CD4-positive, alpha-beta T cell treated with Interleukin-4 for 1 hour (primary cell): ENCODE measurements around the gene SRRM2.

Experiments used
- DNase-seq, 2 donors: peaks; one replicate each; pipeline ENCODE4 v3.0.0-alpha.2; 2020 to 2022

The SRRM2 gene

DNA sequence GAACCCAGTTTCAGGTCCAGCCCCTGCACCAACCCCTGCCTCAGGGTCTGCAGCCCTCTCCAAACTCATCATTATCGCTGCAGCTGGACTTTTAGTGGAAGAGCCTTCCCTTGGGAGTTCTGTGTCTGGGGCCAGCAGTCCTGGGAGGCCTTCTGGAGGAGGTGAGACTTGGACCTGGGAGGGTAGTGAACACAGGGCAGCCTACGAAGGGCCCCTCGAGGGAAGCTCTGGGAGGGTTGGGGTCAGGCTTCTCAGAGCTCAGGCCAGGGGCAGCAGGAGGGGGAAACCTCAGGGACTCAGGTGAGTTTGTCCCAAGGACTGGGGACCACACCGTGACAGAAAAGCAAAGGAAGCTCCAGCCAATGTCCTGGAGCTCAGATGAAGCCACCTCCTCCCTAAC is 11.3 kb upstream of the SRRM2 start:
- DNase-seq = no peak

DNA sequence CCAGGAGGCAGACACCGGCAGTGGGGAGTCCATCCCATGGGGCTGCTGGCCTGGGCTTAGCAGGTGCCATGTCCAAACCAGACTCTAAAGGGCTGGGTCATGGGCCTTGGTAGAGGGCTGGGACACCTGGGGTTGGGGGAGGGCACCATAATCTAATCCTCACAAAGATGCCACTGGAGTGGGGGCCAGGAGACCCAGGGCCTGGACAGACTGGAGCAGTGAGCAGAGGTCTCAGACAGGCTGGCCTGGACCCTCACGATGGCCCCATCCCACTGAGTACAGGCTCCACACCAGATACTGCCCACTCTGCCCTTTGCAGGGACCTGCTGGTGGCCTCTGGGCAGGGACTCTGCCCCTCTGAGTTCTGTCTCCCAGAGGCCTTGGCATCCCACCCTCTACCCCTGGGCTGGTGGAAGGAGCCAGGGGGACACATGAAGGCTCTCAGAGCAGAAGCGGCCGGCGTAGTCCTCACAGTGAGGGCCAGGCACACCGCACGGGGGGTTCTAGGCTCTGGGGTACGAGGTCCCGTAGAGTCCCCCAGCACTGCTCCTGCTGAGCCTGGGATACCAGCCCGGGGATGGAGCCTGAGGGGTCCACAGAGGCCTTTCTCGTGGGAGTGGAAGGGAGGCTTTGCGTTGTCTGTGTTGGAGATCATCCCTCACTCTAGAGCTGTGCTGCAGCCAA is 10.0 kb upstream of the SRRM2 start:
- no peak for DNase-seq

DNA sequence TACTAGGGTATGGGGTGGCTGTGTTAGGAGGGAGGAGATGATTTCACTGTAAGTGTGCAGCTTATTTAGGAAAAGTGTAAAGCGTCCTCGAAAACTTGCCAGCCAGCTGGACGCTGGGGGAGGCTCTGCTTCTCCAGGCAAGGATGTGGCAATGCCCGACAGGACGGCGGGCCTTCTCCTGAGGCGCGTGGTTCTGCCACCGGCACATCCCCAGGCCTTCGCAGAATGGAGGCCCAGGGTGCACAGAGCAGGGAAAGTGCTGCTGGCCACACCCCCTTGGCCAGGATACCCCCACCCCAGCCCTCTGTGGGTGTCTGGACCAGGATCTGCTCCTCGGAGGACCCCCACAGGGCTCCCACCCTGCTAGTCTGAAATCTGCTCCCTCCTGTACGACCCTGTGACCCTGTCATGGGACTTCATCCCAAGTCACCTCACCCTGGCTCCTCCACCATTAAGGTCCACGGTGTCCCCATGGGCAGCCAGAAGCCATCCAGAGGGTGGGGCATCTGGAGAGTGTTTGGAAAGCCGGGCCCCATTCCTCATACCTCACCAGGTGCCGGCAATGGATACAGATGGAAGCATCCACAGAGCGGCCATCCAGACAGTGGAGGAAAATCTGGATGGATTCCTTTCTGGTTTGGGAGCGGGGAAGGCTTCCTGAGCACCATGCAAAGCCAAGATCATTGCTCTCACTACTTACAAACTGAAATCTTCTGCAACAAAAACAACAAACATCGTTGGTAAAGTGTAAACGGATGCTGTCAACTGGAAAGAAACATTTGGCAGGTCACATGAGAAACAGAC is 9.2 kb upstream of the SRRM2 start:
- no peak for DNase-seq

DNA sequence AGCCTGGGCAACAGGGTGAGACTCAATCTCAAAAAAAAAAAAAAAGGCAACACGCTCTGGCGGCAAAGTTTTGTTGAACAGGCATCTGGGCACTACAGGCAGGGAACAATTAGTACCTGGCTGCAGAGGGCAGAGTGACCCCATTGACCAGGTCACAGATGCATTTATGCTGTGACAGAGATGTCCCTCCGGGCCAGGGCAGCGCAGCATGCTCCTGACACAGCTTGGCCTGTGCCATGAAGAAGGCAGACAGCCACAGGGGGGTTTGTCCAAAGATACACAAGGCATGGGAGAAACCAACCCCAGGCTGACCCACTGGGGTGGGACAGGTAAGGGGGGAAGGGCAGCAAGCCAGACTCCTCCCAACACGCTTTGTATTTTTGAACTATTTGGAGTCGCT is 7.7 kb upstream of the SRRM2 start:
- DNase-seq = no peak

DNA sequence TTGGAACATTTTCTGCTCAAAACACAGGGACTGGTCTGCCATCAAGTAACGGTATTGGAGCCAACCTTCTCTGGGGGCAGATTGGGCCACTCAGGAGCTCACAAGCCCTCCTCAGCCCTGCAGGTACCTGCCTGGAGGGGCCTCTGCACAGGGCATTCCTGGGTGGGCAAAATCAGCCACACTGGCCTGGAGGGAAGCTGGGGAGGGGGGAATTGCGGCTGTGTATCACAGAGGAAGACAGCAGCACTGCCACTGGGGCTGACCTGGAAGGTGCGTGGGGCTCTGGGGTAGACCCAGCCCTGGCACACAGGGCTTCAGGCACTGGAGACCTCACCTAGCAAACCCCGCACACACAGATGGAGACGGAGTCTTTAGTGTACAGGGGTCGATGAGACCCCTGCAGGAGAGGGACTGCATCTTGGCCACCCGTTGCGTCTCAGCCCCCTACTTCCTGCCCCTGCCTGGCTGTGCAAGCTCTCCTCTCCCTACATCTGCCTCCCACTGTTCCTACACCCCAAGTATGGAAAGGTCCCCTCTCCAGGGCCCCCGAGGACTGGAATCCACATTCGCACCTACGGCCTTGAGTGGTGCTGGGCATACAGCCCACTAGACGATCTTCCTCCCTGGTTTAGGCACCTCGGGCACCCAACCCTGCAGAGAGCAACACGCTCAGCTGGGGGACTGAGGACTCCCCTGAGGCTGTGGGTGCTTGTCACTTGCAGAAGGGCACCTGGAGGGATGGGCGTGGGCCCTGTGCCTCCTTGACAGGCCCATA is 7.1 kb upstream of the SRRM2 start:
- no peak for DNase-seq

DNA sequence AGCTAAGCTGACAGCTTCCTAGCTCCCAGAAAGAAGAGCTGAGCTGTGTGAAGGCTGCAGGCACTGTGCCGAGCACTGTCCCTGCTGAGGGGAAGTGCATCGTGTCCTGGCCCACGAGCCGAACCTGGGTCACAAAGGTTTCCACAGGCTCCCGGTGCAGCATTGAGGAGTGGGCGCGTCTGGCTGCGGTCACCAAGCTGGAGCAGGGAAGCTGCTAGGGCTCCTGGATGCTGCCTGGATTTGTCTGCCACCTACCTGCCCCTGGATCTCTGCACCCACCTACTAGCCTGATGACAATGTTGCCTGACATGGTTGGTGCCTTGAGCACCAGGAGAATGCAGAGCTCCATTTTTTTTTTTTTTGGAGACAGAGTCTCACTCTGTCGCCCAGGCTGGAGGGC is 6.5 kb upstream of the SRRM2 start:
- no peak for DNase-seq

DNA sequence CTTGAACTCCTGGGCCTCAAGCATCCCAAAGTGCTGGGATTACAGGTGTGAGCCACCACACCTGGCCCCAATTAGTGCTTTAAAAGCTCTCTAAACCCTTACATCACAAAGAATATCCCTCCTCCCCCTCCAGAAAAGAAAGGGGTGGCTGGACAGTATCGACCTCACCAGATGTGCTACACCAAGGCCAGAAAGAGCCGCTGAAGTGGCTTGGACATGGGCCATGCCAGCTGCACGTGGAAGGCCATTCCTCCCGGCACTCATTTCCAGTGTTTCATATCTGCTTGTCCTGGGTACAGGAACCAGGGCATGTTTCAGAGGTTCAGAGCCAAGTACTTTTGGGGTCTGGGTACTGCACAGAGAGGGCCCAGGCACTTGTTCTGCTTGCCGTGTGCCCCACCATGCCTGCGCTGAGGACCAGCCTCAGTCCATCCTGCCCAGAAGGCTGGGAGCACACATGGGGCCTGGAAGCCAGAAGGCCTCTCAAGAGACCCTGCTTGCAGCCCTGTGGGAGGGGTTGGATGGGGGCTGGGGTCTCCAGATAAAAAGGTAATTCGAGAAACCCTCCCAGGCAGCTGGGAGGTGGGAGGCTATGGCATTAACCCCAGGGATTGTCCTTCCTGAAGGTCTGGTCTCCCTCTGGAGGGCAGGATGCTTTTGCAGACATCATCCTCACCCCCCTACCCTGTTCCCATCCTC is 3.5 kb upstream of the SRRM2 start:
- DNase-seq = no peak

DNA sequence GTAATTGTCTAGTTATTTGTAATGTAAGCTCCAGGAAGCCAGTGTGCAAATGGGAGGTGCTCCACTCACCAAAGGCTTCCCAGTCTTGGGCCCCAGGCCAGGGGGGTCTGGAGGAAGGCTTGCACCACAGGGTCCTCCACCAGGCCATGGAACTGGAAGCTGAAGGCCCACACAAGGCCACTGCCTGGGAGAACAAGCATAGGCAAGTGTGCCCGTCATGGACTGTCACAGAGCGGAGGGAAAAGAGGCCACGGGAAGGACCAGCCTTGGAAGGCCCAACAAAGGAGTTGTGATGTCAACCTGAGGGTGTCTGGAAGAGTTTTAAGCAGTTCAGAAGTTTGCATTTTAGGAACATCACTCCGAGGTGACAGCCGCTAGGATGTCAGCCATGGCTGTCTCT is 3.0 kb upstream of the SRRM2 start:
- DNase-seq = no peak

DNA sequence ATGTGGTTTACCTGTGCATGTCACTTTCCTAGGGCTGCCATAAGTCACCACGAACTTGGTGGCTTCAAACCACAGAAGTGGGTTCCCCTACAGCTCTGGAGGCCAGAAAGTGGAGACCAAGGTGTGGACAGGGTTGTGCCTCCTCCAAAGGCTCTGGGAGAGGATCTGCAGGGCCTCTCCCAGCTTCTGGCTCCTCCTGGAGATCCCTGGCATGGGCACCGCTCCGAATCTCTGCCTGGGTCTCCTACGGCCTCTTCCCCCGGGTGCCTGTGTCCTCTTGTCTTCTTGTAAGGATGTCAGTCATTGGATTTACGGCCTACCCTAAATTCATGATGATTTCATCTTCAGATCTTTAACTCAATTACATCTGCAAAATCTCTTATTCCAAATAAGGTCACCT is 2.5 kb upstream of the SRRM2 start:
- DNase-seq = no peak

DNA sequence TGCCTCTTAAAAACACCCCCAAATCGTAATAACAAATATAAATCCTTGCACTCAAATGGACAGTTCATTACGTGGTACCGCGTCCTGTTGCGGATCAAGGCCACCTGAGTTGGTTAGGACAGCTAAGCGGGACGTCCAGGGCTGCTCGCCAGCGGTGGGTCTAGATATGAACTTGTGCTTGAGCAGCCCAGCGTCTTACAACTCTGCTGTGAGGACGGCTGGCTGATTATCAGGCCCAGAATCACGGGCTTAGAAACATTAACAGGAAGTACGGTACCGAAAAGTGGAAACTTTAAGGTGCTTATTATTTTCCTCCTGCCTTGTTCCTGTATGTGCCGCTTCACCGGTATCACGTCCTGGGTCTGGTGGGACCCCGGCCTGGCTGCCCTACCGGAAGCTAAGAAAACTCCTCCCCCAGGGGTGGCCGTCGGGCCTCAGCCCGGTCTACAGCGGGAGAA is 832 bp upstream of the SRRM2 start:
- no peak for DNase-seq

DNA sequence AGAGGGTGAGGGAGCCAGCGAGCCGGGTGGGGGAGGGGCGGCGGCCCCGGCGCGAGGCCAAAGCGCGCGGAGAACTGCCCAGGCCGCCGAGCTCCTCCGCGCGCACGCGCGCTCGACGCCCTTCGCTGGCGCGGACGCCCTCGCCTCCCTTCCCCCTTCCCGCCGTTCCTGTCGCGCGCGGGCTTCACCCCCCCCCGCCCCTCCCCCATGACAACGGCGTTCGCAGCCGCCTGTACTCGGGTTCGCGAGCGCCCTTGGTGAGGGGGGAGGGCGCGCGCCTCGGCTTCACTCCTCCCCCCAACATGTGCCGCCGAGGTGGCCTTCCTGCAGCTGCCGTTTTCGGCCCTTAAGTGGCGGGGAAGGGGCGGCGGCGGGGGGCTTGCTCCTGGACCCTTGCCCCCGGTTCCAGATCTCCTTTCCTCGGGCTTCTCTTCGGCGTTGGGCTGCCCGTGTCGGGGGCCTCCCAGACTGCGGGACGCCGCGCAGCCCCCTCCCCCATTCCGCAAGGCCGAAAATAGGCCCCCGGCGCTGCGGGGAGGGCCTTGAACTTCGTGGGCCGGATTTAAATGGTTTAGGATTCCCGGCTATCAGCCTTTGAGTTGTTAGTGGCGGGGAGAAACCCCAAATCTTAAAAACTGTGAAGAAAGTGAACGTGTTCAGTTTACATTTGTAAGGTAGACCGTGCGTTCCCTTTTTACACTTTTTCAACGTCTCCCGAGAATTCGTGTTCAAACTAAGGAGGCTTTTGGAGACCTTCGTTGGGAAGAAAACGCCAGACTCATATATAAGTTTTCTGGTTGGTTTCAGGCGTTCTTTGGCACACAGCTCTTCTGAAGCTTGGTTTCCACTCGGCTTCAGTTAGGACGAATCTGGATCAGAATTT is 653 bp downstream of the SRRM2 start:
- DNase-seq = peak; percentile 39 to 77

DNA sequence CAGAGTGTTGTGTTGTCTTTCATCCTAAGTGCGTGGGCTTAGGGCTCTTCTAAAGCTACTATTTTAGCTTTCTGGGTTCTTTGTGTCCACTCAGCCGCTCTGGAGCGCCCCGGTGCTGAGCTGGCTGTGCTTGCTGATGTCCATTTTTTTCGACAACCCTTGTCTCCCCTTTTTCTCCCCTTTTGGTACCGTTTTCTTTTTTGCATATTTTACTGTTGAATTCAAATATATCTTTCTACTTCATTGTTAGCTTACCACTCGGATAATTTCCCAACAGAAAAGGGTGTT is 1.2 kb downstream of the SRRM2 start:
- no peak for DNase-seq

DNA sequence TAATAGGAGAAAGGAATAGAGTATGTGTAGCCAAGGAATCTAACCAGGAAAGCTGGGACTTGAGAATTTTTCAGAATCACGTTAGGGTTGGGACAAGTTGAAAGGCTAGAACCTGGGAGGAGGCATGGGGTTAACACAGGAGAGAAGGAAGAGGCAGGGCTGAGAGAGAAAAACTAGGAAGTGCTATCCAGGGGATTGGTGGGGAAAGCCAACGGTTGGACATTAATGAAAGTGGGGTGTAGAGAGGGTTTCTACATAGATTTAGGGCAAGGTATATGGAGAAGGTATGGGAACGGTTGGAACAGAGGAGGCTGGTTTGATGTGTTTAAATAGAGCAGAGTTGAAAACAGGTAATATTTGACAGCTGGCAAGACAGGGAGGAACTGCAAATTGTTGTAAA is 2.7 kb downstream of the SRRM2 start:
- no peak for DNase-seq

DNA sequence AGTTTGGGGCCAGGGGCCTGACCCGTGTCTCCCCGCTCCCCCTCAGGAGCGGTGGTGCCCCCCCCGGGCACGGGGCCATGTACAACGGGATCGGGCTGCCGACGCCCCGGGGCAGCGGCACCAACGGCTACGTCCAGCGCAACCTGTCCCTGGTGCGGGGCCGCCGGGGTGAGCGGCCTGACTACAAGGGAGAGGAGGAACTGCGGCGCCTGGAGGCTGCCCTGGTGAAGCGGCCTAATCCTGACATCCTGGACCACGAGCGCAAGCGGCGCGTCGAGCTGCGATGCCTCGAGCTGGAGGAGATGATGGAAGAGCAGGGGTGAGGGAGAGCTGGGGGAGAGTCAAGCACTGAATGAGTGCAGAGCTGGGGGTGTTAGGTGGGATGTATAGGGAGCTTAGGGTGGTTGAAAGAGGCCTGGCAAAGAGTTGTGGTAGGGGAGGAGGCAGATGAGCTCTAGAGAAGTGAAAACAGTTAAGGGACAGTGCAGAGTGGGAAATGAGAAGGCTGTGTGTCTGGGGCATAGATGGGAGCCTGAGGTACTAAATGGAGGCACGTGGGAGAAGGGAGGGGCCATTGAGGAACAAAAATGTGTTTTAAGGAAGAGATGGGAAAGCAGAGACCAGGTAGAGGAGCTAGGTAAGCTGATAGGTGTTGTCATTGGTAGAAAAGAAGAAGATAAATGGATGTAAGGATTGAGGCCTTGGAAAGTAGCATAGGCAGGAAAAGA is 4.0 kb downstream of the SRRM2 start:
- DNase-seq = no peak

DNA sequence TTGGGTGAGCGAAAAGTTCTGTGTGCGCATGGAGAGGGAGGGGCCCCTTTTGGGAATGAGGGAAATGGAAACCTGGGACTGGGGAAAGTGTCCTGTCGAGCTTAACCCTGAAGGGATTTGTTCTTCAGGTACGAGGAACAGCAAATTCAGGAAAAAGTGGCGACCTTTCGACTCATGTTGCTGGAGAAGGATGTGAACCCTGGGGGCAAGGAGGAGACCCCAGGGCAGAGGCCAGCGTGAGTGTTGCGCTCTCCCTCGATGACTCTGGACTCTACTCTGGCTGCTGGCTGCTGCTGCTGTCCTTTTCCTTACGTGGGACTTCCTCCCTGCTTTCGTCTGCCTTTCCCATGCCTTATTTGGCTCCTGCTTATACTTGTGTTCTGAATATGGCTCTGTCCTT is 4.9 kb downstream of the SRRM2 start:
- no peak for DNase-seq

DNA sequence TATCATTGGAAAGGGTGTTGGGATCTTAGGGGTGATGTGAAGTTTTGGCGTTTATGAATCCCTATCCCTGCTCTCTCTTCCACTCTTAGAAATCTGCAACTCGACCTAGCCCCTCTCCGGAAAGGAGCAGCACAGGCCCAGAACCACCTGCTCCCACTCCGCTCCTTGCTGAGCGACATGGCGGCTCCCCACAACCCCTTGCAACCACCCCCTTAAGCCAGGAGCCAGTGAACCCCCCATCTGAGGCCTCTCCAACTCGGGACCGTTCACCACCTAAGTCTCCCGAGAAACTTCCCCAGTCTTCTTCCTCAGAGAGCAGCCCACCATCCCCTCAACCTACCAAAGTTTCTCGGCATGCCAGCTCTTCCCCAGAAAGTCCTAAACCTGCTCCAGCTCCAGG is 9.0 kb downstream of the SRRM2 start:
- DNase-seq = no peak

DNA sequence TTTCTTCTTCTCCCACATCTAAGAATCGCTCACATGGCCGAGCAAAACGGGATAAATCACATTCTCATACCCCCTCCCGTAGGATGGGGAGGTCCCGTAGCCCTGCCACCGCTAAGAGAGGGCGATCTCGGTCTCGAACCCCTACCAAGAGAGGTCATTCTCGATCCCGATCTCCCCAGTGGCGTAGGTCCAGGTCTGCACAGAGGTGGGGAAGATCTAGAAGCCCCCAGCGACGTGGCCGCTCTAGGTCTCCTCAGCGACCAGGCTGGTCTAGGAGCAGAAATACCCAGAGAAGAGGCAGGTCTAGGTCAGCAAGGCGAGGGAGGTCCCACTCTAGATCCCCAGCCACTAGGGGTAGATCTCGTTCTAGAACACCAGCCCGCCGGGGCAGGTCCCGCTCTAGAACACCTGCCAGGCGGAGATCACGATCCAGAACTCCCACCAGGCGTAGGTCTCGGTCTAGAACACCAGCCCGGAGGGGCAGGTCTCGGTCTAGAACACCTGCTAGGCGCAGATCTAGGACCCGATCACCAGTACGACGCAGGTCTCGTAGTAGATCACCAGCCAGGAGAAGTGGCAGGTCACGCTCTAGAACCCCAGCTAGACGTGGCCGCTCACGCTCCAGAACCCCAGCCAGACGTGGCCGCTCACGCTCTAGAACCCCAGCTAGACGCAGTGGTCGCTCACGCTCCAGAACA is 9.6 kb downstream of the SRRM2 start:
- no peak for DNase-seq

DNA sequence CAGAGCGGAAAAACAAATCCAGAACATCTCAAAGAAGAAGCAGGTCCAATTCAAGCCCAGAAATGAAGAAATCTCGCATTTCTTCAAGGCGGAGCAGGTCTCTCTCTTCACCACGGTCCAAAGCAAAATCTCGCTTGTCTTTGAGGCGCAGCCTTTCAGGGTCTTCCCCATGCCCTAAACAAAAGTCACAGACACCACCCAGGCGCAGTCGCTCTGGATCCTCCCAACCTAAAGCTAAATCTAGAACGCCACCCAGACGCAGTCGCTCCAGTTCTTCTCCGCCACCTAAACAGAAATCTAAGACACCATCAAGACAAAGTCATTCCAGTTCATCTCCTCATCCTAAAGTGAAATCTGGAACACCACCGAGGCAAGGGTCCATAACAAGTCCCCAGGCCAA is 10.3 kb downstream of the SRRM2 start:
- no peak for DNase-seq

DNA sequence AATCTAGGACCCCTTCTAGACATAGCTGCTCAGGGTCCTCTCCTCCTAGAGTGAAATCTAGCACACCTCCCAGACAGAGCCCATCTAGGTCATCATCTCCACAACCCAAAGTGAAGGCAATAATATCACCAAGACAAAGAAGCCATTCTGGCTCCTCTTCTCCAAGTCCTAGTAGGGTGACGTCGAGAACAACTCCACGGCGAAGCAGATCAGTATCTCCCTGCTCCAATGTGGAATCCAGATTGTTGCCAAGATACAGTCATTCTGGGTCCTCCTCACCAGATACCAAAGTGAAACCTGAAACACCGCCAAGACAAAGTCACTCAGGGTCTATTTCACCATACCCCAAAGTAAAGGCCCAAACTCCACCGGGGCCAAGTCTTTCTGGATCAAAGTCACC is 10.7 kb downstream of the SRRM2 start:
- DNase-seq = no peak

DNA sequence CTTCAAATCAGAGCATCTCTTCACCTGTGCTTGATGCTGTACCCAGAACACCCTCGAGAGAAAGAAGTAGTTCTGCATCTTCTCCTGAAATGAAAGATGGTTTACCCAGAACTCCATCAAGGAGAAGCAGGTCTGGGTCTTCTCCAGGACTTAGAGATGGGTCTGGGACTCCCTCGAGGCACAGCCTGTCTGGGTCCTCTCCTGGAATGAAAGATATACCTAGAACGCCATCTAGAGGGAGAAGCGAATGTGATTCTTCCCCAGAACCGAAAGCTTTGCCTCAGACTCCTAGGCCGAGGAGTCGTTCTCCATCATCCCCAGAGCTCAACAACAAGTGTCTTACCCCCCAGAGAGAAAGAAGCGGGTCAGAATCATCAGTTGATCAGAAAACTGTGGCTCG is 12.3 kb downstream of the SRRM2 start:
- no peak for DNase-seq
